Measurements from ENCODE around the gene GABPB1. TPM values are rescaled to one million over a fixed set of nuclear protein-coding genes. Genes with fewer than 3 reads are reported as not detected.

The GABPB1 gene
- total RNA-seq, 1 experiment from 2014 or later = 39.7 TPM

GRCh38 chr15:50265620-50266019 is 89.4 kb downstream of the GABPB1 start, which contains the start of gene HDC:
Gene HDC, minus strand, starts transcription at chr15:50265726. Its CDS starts 103 bp downstream, at chr15:50265623.
- CTCF ChIA-PET = no interaction called here
- Histone ChIP-seq H3K9me3 (ENCODE audit: low read length) (no peaks in the 10 kb centered on the region), H3K4me2 (ENCODE audit: low read length) (no peak within 1 kb of the TSS), H3K27ac (ENCODE audit: low read length) (no peak within 1 kb of the TSS), H3K36me3 (ENCODE audit: low read depth, low read length) (no peaks in the 10 kb centered on the region), H3K4me3 (ENCODE audit: low read length) (no peak within 1 kb of the TSS), H4K20me1 (ENCODE audit: low read length) (no peaks in the 10 kb centered on the region), H3K9me2 (replicated peaks; ENCODE audit: low read length) (no peaks in the 10 kb centered on the region), H2AFZ (ENCODE audit: low read length) (no peak within 1 kb of the TSS), H3K27me3 (ENCODE audit: low read length) (no peaks in the 10 kb centered on the region), H3K79me2 (ENCODE audit: low read length) (no peaks in the 10 kb centered on the region), H3K9ac (ENCODE audit: low read length) (no peak within 1 kb of the TSS), H3F3A (ENCODE audit: low read length, unreplicated experiment) (no peaks in the 10 kb centered on the region), H3K4me1 (ENCODE audit: insufficient read depth, low read length) (no peaks in the 10 kb centered on the region)
- no peak for DNase-seq
- ATAC-seq = no peak
- POLR2A ChIA-PET (ENCODE audit: unreplicated experiment) = no interaction called here
- intact Hi-C loops (cut with micrococcal nuclease) = no loop called here
- BruUV-seq (replicated peaks) = no TSS peak
- no peak for TF ChIP-seq CTCF (conservative IDR thresholded peaks at IDR 0.05; ENCODE audit: low read depth, low read length)
- TF ChIP-seq EZH2phosphoT487 (IDR thresholded peaks at IDR 0.05; ENCODE audit: borderline replicate concordance, low read length) = no peak
- no peak for TF ChIP-seq EZH2 (IDR thresholded peaks at IDR 0.05; ENCODE audit: low read length, unreplicated experiment)

- peaks cover 8% of the 10 kb centered on the region for H3K4me1 ChIP-seq (ENCODE audit: insufficient read depth, low read length)
- no peaks in the 10 kb centered on the region for H3K9me3 ChIP-seq (ENCODE audit: low read length)
- no peak overlapping the region for H3K4me2 ChIP-seq (ENCODE audit: low read length)
- intact Hi-C loops (cut with micrococcal nuclease) = no loop called here
- DNase-seq (no peak), ATAC-seq (no peak)
- H3F3A ChIP-seq (ENCODE audit: low read length, unreplicated experiment) = no peaks in the 10 kb centered on the region
- no TSS peak for BruUV-seq (replicated peaks)
- H3K36me3 ChIP-seq (ENCODE audit: low read depth, low read length) = no peaks in the 10 kb centered on the region
- H4K20me1 ChIP-seq (ENCODE audit: low read length) = no peaks in the 10 kb centered on the region
- ChIA-PET CTCF (no interaction called here), POLR2A (ENCODE audit: unreplicated experiment) (no interaction called here)
- no peak overlapping the region for H2AFZ ChIP-seq (ENCODE audit: low read length)
- no peak overlapping the region for H3K9ac ChIP-seq (ENCODE audit: low read length)
- H3K27ac ChIP-seq (ENCODE audit: low read length) = no peak overlapping the region
- H3K27me3 ChIP-seq (ENCODE audit: low read length) = no peaks in the 10 kb centered on the region
- no peak overlapping the region for H3K4me3 ChIP-seq (ENCODE audit: low read length)
- H3K79me2 ChIP-seq (ENCODE audit: low read length) = no peaks in the 10 kb centered on the region
- TF ChIP-seq EZH2 (IDR thresholded peaks at IDR 0.05; ENCODE audit: low read length, unreplicated experiment) = no peak
- no peak for TF ChIP-seq CTCF (conservative IDR thresholded peaks at IDR 0.05; ENCODE audit: low read depth, low read length)
- no peak for TF ChIP-seq EZH2phosphoT487 (IDR thresholded peaks at IDR 0.05; ENCODE audit: borderline replicate concordance, low read length)
- no peaks in the 10 kb centered on the region for H3K9me2 ChIP-seq (replicated peaks; ENCODE audit: low read length)
Measured at GRCh38 chr15:50262533-50262932, 92.5 kb downstream of the GABPB1 start.

GRCh38 chr15:50261981-50262380 is 93.0 kb downstream of the GABPB1 start:
- TF ChIP-seq CTCF (conservative IDR thresholded peaks at IDR 0.05; ENCODE audit: low read depth, low read length) (no peak), EZH2 (IDR thresholded peaks at IDR 0.05; ENCODE audit: low read length, unreplicated experiment) (no peak), EZH2phosphoT487 (IDR thresholded peaks at IDR 0.05; ENCODE audit: borderline replicate concordance, low read length) (no peak)
- ChIA-PET POLR2A (ENCODE audit: unreplicated experiment) (no interaction called here), CTCF (no interaction called here)
- DNase-seq (no peak), ATAC-seq (no peak)
- Histone ChIP-seq H3K4me1 (ENCODE audit: insufficient read depth, low read length) (peaks cover 13% of the 10 kb centered on the region), H3K9ac (ENCODE audit: low read length) (no peak overlapping the region), H3K79me2 (ENCODE audit: low read length) (no peaks in the 10 kb centered on the region), H3K36me3 (ENCODE audit: low read depth, low read length) (no peaks in the 10 kb centered on the region), H3K9me3 (ENCODE audit: low read length) (no peaks in the 10 kb centered on the region), H3F3A (ENCODE audit: low read length, unreplicated experiment) (no peaks in the 10 kb centered on the region), H3K4me2 (ENCODE audit: low read length) (no peak overlapping the region), H3K27me3 (ENCODE audit: low read length) (no peaks in the 10 kb centered on the region), H3K27ac (ENCODE audit: low read length) (no peak overlapping the region), H3K4me3 (ENCODE audit: low read length) (no peak overlapping the region), H4K20me1 (ENCODE audit: low read length) (no peaks in the 10 kb centered on the region), H3K9me2 (replicated peaks; ENCODE audit: low read length) (no peaks in the 10 kb centered on the region), H2AFZ (ENCODE audit: low read length) (no peak overlapping the region)
- intact Hi-C loops (cut with micrococcal nuclease) = no loop called here
- no TSS peak for BruUV-seq (replicated peaks)

Data from PC-3 (cell line).